Stimulated activated CD4-positive, alpha-beta T cell treated with anti-CD3 and anti-CD28 coated beads, TNF-alpha, amount 100 ng/mL, for 1 hour (primary cell): ENCODE results near the gene CADPS.

Experiments
- DNase-seq, 3 donors: peaks; one replicate each; pipeline ENCODE4 v3.0.0-alpha.2; 2020; ENCODE audit warnings: low read depth in 3 of 3, low spot score in 1 of 3

Gene CADPS

DNA sequence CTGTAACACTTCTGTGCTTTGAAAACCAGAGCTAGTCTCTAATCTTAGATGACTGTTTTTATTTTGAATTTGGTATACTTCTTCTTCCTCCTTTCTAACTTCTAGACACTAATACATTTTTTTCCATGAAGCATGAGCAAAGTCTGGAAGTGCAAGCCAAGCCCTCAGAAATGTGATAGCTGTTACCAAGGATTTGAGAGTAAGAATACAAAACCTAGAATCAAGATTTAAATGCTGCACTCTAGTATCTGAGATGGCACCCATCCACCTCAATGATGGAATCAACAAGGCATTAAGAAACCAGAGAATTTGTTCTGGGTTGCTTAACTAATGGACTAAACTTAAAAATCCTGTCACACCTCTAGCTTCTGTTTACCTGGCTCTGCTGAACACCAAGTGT is 511.0 kb downstream of the CADPS start:
- no peak for DNase-seq

DNA sequence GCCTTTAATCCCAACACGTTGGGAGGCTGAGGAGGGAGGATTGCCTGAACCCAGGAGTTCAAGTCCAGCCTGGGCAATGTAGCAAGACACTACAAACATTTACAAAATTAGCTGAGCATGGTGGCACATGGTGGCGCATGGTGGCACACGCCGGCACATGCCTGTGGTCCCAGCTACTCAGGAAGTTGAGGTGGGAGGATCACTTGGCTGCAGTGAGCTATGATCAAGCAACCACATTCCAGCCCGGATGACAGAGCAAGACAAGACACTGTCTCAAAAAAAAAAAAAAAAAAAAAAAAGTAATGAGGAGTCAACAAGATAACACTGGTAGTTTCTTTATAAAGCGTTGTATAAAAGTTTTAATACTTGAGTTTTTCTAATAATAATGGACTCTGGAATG is 511.9 kb downstream of the CADPS start:
- DNase-seq: no peak

GRCh38 chr3:62361824-62362223 is 513.4 kb downstream of the CADPS start:
- DNase-seq: no peak

DNA sequence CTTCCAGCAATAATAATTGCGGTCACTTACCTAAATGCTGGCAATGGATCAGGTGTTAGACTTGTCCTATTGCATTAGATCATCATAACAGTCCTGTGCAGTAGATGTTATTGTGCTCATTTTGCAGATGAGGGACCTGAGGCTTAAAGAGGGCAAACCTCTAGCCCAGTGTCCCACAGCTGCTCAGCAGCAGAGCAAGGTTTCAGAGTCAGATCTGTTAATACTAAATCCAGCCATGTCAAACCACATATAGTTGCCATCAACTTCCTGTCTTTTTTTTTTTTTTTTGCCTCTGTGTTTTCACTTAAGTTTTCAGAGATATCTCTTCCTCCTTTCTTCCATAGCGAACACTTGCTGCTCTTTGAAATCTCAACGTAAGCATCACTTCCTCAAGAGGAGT is 514.0 kb downstream of the CADPS start:
- no peak for DNase-seq

DNA sequence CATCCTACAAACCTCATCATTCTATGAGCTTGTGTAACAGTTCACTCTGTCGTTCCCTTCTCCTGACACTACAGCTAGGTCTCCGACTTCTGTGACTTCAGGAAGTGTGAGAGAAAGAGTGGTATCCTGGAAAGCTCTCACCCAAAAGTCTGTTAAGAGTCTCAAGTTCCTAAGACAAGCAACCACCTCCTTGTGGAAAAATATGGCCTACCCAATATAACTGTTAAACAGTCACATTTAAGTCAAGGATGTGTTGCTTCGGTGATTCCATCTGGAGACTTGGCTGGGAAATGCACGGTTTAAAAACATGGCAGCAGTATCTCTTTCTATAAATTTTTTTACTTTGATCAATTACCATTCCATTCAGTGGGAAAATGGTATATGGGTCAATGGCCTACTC is 515.7 kb downstream of the CADPS start:
- no peak for DNase-seq

DNA sequence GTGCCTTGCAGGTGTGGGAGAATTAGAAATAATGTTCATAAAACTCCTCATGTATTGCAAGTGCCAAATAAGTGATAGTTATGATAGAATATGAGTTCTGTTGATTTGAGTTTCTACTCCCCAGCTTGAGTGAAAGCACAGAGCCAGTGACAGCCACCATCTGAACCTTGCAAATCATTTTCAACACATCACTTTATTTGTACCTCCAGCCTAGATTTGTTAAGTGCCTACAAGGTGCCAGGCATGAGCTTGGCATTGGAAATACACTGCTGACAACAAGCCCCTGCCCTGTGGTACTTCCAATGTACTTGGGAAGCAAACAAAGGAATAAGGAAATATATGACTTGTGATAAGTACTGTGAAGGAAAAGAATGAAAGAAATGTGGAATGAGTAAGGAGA is 518.9 kb downstream of the CADPS start:
- no peak for DNase-seq

DNA sequence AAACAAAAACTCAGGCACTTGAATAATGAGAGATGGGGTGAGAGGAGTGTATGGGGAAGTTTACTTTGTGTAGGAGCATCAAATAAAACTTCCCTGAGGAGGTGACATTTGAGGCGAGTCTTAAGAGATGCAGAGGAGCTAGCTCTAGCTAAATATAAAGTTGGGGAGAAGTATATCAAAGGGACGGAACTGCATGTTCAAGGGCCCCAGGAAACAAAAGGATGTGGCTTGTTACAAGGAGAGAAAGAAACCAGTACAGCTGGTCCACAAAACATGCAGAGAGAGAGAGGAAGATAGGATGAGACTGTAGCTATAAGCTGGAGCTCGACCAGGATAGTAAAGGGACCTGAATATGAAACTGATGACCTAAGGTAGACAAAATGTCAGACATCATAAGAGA is 519.5 kb downstream of the CADPS start:
- DNase-seq: no peak
